Stimulated activated CD8-positive, alpha-beta memory T cell treated with anti-CD3 and anti-CD28 coated beads, Interleukin-12 subunit alpha, Interleukin-12 subunit beta, amount 100 ng/mL, for 4 hours (primary cell): ENCODE measurements around the gene CXCR1.
"Not testable (repeated sequence)": the region's sequence is repeated elsewhere in the genome, so short reads cannot be mapped to it uniquely, and the experiment has no call there.

Experiments used
- DNase-seq: peaks from one replicate; pipeline ENCODE4 v3.0.0-alpha.2; 2020; ENCODE audit warnings: low read depth

Gene CXCR1

DNA sequence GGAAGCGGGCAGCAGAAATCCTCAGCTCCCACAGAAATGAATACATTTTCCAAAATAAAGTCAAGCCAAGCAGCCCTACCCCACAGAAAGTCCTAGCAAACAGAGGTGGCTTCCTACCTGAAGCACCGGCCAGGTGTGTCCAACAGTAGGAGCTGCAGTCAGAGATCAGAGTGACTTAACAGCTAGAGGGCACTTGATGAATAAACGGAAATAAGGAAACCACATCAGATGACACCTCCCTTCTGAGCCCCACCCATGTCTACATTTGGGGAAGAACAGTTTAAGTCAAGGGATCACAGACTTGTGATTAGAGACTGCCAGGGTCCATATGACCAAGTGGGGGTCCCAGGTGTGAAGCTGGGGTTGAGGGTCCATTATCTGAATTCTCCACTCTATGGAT, at the start of gene CXCR1:
TSS of gene CXCR1 (minus strand) at position 172 of the 400 bp plus-strand sequence. CDS start 1,751 bp downstream, outside the sequence.
- DNase-seq: peak; percentile 3

DNA sequence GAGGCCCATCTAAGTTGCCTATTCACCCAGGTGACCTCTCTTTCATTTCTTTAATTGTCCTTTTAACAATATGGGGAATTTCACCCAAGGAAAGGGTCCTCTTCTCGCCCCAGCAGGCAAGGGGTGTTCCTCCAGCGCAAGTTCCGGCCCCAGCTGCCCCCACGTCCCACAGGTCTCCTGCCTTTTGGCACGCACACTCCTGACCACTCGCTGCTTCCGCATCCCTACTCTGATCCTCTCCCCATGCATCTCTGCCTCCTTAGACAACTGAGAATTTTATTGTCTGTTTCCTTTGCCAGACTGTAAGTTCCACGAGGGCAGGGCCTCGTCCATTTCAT, 49.5 kb upstream of the CXCR1 start:
- no peak for DNase-seq

DNA sequence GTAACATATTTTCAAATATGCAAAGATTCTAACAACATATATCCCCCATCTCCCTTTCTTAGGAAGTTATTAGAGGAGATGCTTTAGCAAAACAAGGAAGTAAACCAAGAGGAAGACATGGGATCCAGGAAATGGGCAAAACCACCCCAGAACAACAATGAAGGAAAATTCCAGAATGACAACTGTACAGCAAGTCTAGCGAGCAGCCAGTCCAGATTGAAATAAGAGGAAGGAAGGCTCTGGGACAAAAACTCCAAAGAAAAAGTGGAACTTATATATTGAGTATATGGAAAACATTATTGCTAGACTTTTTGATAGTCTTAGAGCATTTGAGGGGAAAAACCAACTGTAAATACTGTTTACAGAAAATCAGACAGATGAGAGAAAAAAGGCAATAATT, 47.4 kb upstream of the CXCR1 start:
- DNase-seq: no peak

DNA sequence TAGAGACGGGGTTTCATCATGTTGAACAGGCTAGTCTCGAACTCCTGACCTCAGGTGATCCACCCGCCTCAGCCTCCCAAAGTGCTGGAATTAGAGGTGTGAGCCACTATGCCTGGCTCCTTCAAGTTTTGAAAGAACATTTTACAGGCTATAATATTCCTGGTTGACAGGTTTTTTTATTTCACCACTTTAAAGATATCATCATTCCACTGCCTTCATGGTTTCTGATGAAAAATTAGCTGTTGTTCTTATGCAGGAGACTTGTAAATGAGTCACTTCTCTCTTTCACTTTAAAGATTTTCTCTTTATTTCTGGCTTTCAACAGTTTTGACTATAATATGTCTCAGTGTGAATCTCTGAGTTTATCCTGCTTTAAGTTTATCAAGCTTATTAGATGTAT, 42.3 kb upstream of the CXCR1 start:
- DNase-seq: no peak

DNA sequence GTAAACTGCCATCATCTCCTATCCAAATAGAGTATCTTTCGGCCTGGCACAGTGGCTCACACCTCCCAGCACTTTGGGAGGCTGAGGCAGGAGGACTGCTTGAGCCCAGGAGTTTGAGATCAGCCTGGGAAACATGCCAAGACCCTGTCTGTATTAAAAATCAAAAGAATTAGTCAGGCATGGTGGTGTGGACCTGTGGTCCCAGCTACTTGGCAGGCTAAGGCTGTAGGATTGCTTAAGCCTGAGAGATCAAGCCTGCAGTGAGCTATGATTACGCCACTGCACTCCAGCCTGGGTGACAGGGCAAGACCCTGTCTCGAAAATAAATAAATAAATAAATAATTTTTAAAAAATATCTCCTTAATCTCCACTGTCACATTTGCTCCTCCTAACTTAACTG, 35.5 kb upstream of the CXCR1 start:
- DNase-seq: no peak

DNA sequence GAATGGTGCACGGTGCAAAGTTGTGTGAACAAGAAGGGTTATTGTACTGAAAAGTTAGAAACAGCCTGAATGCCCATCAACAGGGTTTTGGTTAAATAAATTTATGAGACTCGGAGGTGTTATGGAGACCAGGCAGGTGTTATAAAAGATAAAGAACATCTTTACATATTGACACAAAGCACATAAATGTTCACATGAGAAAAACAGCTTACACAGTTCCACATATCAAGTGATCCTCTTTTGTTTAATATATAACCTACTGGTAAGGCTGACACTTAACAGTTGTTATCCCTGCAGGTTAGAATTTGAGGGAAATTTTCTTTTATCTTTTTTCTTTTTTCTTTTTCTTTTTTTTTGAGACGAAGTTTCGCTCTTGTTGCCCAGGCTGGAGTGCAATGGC, 30.2 kb upstream of the CXCR1 start:
- DNase-seq: no peak

DNA sequence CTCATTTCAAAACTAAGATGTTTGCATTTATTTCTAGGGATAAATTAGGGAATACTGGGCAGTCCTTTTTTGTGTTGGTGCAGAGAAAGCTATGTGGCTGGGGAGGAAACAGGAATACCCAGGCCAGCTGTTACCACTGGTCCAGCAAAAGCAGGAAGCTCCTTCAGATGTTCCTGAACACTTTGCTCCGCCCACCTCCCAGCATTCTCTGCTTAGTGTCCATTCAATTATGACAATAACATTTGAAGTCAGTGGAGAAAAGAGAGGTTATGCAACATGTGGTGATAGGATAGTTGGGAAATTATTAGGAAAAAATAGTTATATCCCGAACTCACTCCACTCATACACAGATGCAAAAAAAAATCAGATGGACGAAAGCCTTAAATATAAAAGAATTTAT, 28.1 kb upstream of the CXCR1 start:
- no peak for DNase-seq

DNA sequence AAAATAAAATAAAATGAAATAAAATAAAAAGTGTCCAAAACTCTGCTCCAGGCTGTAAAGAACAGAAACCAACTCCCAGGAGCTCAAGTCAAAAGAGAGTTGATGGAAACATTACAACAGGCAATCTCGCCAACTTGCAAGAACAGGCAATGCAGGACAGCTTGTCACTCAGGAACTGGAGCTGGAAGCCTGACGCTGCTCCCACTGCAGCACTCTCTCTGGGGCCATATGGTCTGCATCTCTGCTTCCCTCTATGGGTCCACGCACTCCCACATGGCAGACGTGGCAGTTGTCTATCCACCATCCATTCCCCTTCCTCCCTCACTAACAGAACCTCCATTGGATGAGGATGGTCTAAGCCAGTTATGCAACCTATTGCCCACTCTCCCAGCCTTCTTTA, 26.9 kb upstream of the CXCR1 start:
- no peak for DNase-seq

DNA sequence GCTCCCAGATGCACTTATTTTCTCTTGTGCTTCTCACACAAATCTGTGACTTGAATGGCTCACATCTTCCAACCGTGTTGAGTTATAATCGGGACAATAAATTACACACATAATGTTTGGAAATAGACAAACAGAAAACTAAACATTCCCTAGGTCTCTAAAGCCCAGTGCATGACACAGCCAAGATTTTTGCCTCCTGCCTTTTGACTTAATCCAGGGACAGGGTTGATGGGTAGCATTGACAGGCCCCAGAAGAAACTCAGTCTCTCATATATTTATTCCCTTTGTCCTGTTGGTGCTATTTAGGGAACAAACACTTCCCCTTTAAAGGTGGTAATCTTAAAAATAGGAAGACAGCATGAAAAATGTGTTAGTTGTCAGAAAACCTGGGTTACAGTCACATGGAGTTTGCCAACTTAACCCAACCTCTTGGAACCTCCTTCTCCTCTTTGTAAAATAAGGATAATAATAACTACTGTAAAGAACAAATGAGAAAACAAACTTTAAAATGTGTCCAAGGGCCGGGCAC, 26.2 kb upstream of the CXCR1 start:
- no peak for DNase-seq

DNA sequence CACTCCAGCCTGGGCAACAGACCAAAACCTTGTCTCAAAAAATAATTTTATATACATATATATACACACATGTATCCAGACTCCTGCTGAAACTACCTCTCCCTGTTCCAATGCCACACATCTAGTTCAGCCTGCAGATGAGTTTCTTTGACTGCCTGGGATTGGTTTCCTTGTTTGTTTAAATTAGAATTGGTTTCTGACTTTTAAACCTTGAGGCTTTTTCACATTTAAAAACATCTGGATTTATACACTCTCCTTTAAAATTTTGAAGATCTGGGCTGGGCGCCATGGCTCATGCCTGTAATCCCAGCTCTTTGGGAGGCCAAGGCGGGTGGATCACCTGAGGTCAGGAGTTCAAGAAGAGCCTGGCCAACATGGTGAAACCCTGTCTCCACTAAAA, 21.8 kb upstream of the CXCR1 start:
- DNase-seq: no peak

DNA sequence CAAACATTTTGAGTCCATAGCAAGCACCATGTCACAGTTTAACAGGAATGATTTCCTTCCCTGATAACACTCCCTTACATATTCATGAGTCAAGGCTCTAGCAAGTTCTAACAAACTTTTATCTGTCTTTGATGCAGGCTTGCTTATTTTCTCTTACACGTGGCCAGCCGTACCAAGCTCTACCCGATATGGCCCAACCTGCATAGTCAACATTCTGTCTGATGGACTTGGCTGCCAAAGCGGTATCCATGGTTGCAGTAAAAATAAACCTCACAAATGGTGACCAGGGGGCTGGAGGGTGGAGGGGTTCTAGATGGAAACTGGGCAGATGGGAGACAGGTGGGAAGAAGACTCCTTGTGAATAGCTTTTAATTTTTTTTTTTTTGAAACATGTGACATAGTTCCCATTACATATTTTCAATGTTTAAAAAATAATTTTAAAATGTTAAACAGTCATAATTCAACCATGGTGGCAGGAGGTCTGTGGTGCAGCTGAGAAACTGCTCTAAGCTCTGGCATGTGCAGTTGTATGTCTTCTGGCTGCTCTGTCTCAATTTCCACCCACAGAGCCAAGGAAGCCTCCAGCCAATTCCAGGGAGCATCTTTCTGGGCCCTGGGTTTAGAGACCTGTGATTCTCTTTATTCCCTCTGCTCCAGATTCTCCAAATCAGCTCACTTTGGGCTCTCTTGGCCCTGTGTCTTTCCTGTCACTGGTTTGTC, 20.7 kb upstream of the CXCR1 start:
- no peak for DNase-seq

DNA sequence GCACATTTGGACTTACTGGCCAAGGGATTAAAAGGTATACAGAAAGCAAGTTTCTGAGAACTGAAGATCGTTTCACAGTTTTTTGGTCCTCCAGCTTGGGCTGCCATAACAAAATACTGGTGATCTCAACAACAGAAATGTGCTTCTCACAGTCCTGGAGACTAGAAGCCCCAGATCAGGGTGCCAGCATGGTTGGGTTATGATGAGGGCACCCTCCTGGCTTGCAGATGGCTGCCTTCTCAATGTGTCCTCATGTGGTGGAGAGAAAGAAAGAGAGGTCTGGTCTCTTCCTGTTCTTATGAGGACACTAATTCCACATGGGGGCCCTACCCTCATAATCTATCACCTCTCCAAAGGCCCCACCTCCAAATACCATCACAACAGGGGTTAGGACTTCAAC, 20.1 kb upstream of the CXCR1 start:
- DNase-seq: no peak

DNA sequence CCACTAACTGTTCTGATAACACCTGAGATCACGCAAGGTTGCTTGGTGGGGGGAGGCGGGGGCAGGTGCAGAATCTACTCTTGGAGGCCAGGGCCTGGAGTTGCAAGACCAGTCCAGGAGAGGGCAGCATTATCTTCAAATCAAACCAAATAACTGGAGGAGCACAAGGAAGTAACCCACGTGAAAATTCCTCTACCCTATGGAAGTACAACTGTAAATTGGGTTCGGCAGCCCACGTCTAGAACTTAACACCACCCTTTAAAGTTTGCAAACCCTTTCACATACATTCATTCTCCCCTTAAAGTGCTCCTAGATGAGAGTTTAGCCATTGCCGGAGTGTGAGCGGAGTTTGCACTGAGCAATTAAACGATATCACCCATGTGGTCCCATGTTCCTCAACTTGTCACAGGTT, 19.6 kb upstream of the CXCR1 start:
- peak; percentile 46 for DNase-seq

DNA sequence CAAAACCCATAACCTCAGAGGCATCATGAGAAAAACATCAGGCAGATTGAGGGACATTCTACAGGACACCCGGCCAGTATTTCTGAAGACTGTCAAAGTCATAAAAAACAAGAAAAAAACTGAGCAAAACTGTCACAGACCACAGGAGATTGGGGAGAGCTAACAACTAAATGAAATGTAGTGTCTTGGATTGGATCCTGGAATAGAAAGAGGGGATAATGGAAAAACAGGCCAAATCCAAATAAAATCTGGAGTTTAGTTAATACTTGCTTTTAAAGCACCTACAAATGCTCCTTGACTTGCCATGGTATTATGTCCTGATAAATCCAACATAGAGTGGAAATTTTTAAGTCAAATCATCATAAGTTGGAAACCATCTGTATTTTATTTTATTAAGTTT, 17.6 kb upstream of the CXCR1 start:
- DNase-seq: no peak

DNA sequence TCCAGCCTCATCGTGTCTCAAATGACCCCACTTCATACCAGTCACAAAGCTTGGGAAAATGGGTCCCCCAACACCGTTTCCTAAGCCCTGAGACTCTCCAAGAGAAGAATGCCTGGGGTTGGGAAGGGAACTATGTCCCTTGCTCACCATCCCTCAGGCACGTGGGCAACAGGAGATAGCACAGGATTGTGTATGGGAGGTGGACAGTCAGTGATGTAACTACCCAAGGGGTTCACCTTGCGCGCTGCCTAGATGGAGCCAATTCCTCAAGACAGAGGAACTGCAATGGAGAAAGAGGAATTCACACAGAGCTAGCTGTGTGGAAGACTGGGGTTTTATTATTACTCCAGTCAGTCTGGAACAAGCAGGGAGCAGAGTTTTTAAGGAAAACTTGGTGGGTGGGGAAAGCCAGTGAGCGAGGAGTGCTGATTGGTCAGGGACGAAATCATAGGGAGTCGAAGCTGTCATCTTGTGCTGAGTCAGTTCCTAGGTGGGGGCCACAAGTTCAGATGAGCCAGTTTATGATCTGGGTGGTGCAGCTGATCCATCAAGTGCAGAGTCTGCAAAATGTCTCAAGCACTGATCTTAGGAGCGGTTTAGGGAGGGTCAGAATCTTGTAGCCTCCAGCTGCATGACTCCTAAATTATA, 13.8 kb upstream of the CXCR1 start:
- no peak for DNase-seq

DNA sequence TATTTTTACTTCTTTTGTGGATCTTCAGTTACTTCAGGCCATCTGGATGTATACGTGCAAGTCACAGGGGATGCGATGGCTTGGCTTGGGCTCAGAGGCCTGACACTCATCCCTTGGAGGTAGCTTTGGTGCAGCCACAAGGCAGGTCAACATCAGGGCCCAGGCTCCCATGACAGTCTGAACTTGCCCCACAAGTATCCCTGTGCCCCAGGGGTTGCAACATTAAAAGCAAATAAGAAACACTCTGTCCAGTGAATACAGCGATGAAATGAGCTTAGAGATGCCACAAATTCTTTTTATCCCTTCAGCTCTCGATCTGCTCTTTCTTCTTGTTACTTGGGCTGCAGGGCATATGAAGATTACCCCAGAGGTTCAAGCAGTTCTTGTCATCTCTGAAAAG, 13.0 kb upstream of the CXCR1 start:
- no peak for DNase-seq

DNA sequence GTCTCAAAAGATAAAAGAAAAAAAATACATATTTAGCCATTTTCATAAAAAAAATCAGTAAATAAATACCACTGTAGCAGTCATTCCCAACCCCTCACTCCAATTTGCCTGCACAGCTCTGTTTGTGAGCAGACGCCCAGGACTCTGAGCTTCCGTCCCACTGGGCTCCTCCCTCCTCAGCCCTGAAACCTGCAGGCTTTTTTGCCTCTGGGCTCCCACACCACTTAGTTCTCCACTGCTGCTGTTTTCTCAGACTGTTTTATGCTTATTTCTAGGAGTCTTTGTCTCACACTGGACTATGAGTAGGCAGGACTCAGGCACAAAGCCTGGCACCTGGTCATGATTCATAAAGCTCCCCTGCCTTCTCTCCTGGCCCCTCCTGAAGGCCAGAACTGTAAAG, 6.1 kb upstream of the CXCR1 start:
- no peak for DNase-seq

DNA sequence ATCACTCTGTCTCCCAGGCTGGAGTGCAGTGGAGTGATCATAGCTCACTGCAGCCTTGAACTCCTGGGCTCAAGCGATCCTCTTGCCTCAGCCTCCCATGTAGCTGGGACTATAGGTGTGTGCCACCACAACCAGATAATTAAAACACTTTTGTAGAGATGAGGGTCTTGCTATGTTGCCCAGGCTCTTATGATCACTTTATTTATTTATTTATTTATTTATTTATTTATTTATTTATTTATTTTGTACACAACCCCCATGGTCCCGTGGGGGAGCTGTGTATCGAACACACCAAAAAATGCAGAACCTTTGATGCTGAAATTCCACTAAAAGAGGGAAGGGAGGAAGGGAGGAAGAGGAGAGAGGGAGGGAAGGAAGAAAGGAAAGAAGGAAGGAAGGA, 5.0 kb upstream of the CXCR1 start:
- DNase-seq: not testable (repeated sequence)

DNA sequence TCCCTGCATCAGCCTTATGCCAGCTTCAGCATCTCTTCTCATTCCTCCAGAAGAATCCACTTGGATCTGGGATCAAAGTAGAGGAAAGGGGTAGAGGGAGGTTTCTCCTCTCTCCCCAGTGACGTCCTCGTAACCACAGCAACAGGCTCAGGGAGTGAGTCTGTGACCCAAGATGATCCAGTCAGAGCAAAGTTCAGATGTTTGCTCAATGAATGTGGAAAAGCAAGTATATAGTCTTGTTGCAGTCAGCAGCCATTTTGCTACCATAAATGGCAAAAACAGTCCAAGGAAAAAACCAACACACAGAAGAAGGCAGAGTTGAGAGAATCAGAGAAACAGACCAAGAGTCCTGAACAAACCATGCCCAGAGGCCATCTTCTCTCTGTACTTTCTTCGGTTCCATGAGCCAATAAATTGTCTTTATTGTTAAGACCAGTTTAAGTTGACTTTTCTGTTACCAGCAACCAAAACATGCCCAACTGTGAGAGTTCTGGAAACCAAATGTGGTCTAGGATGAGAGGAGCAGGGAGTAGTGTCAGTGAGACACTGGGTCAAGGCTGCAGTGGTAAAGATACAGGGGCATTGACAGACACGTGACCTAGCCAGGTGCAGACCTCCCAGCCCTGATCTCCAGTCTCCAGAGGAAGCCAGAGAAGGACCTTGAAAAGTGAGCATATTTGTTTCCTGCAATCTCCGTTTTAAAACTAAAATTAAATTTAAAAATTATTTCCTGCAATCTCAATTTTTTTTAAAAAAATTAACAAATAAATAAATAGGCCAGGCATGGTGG, 3.2 kb upstream of the CXCR1 start:
- no peak for DNase-seq

DNA sequence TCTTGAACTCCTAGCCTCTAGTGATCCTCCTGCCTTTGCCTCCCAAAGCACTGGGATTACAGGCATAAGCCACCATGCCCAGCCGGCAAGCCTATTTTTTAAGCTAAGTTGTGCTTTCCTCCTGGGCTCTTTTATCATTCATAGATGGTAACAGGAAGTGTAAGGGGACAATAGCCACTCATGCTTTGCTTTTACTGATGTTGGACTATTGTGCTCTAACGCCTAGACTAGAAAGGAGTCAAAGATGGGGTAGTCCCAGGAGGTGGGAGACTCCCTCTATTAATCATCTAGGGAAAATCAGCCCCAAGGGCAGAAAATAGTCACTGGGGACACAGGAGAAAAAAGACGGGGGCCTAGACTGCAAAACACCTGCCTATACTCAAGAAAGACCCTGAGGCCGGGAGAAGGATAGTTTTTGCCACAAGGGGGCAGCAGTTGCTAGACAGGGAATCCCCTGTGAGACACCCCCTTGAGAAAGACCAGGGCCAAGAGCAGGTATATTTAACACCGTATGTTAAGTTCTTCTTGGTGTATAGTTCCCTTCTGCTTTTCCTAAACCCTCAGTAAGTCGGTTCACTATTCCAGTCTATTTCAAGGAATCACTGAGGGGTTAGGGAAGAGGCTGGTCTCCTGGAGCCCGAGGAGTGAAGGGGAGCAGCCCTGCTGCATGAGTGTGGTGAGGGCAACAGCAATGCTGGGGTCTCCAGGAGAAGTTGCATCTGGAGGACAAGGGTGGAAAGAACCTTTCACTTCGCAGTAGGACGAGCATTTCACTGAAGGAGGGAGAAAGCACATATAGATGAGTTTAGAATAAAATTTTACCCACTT, 2.1 kb upstream of the CXCR1 start:
- DNase-seq: peak; percentile 34

DNA sequence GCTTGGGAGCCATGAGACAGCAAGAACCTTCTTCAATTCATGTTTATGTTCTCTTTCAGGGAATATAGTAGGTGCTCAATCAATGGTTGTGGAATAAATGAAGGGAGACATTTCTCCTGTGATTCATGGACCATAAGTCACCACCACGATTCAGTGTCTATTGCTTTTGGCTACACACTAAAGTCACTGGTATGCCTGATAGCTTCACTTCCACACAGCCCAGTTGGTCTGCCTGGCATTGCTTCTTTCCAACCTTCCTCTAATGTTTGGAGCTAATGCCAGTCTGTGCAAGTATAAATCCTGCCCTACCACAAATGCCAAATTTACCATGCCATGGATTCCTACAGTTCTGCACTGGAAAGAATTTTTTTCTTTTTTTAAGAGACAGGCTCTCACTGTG, 1.3 kb upstream of the CXCR1 start:
- DNase-seq: no peak

DNA sequence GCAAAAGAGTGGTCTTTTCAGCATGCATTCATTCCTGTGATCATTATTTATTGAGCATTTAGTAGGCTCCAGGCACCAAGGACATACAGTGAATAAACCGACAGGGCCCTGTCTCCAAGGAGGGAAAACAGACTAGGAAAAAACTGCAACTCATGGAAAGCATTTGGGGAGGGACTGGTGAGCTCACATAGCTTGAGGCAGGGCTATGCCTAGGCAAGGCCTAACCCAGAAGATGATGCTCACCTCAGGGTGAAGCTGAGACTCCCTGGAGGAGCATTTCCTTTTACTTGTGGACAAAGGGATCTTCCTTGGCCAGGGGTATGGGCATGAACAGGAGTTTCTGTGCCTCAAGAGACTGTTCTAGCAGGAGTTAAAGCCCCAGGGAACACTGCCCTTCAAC, 3.9 kb downstream of the CXCR1 start:
- no peak for DNase-seq
